Activated CD4-positive, alpha-beta T cell treated with anti-CD3 and anti-CD28 coated beads, Interleukin-2, amount 50 U/mL, for 48 hours (primary cell): ENCODE data around the gene WAPL.

Source experiments
- DNase-seq, 2 experiments: peaks; one replicate each; pipeline ENCODE4 v3.0.0-alpha.2; 2020

Gene WAPL

GRCh38 chr10:86388119-86388704, 133.4 kb downstream of the WAPL start:
- no peak for DNase-seq

- DNase-seq, result no peak
Observed at GRCh38 chr10:86387178-86387794, 134.3 kb downstream of the WAPL start.

GRCh38 chr10:86385806-86386205, 135.8 kb downstream of the WAPL start:
- no peak for DNase-seq
